K562 (cell line): ENCODE data around the gene MYO3B. TPM values are rescaled to one million over a fixed set of nuclear protein-coding genes. Genes with fewer than 3 reads are reported as not detected.

Experiments
- ATAC-seq: fragments of 200-7000 bp; cut with Tn5 transposase; 3 replicates; pipeline ENCODE4 v1.9.1; 2020; ENCODE audit warnings: moderate library complexity
- BruUV-seq: library from RNA; stranded (reverse); fragments of 400-500 nt; replicated peaks from 2 replicates; lab custom pipeline; 2021; lab: Mats Ljungman, UMichigan
- CTCF ChIA-PET: fragments of 300-600 bp; formaldehyde crosslinking; extraction: SDS; loops from one replicate; lab custom pipeline; 2021; ENCODE audit warnings: low intra/inter-chr PET ratio; lab: Yijun Ruan, JAX
- POLR2A ChIA-PET: fragments of 300-600, 350-650 bp; sonication (Branson Sonifier 250); formaldehyde crosslinking; extraction: SDS; loops from one replicate; lab custom pipeline; 2021; ENCODE audit warnings: antibody characterized with exemption, inconsistent platforms; lab: Yijun Ruan, JAX
- DNase-seq, 4 experiments: peaks; one replicate each; pipeline versions ENCODE4 v3.0.0 to v3.0.0-alpha.2; 2011 to 2018; ENCODE audit warnings: low spot score in 3 of 4, mixed read lengths in 3 of 4; ENCODE audit errors: extremely low read depth in 1 of 4
- FAIRE-seq: peaks from 2 replicates; lab custom pipeline; 2011; peaks lifted over from hg19 to GRCh38; lab: Jason Lieb, UNC
- H2AFZ ChIP-seq: 2 replicates; pipeline ENCODE4 v1.6.0; 2011; ENCODE audit warnings: low read depth, low read length, control low read depth, inconsistent platforms
- H3K27ac ChIP-seq: fragments of 200-600 bp; 3 replicates; pipeline ENCODE4 v1.8.0; 2011; ENCODE audit warnings: low read depth, mild to moderate bottlenecking, control low read depth, inconsistent platforms, low read length, moderate library complexity, mixed read lengths; ENCODE audit errors: extremely low read depth
- H3K27me3 ChIP-seq, 2 experiments: fragments of 300-600 bp in 1 of 2; 2 replicates in 1 of 2; 3 replicates in 1 of 2; pipeline versions ENCODE4 v1.6.0 to v1.8.0; 2011; ENCODE audit warnings: inconsistent platforms in 2 of 2, low read length in 2 of 2, mild to moderate bottlenecking in 1 of 2, mixed read lengths in 1 of 2, moderate library complexity in 1 of 2; ENCODE audit not compliant: control insufficient read depth in 2 of 2, insufficient read depth in 2 of 2
- H3K36me3 ChIP-seq: fragments of 300-600 bp; 3 replicates; pipeline ENCODE4 v1.8.0; 2011; ENCODE audit warnings: mild to moderate bottlenecking, low read length, inconsistent platforms; ENCODE audit not compliant: control insufficient read depth, insufficient read depth
- H3K4me1 ChIP-seq, 2 experiments: fragments of 200-600 bp in 1 of 2; replicated peaks in 1 of 2; 2 replicates in 1 of 2; 3 replicates in 1 of 2; pipeline versions ENCODE4 v1.5.1 to v1.8.0; 2011; ENCODE audit warnings: inconsistent platforms in 2 of 2, low read length in 2 of 2, mild to moderate bottlenecking in 1 of 2, mixed read lengths in 1 of 2, moderate library complexity in 1 of 2; ENCODE audit not compliant: control insufficient read depth in 2 of 2, insufficient read depth in 2 of 2
- H3K4me2 ChIP-seq: 2 replicates; pipeline ENCODE4 v1.6.1; 2011; ENCODE audit warnings: low read length, control low read depth, inconsistent platforms, mixed read lengths; ENCODE audit not compliant: insufficient read depth
- H3K4me3 ChIP-seq: fragments of 200-600 bp; sonication (generic), shearing (Covaris generic); 2 replicates; pipeline ENCODE4 v1.5.1; 2016; ENCODE audit warnings: control low read depth, inconsistent platforms
- H3K79me2 ChIP-seq: fragments of 200-600 bp; 3 replicates; pipeline ENCODE4 v1.8.0; 2011; ENCODE audit warnings: low read length, inconsistent platforms; ENCODE audit not compliant: control insufficient read depth, insufficient read depth
- H3K9ac ChIP-seq, 2 experiments: 2 replicates each; pipeline versions ENCODE4 v1.6.0 to v1.6.1; 2011; ENCODE audit warnings: low read depth in 2 of 2, low read length in 2 of 2, control low read depth in 1 of 2, inconsistent platforms in 1 of 2, mild to moderate bottlenecking in 1 of 2, mixed read lengths in 1 of 2; ENCODE audit not compliant: insufficient read depth in 1 of 2
- H3K9me1 ChIP-seq: one replicate; pipeline ENCODE4 v1.6.0; 2011; ENCODE audit warnings: inconsistent platforms, mild to moderate bottlenecking, low read length, moderate library complexity; ENCODE audit not compliant: control insufficient read depth, insufficient read depth
- H3K9me3 ChIP-seq: replicated peaks from 2 replicates; pipeline ENCODE4 v1.5.1; 2011; ENCODE audit warnings: low read depth, low read length, inconsistent platforms; ENCODE audit not compliant: control insufficient read depth, insufficient read depth
- H4K20me1 ChIP-seq: replicated peaks from 2 replicates; pipeline ENCODE4 v1.6.1; 2011; ENCODE audit warnings: low read length, inconsistent platforms, mixed read lengths; ENCODE audit not compliant: control insufficient read depth, insufficient read depth
- DMBX1 ChIP-seq: fragments of 250-450 bp; sonication (Bioruptor Pico); IDR thresholded peaks from 2 replicates; pipeline ENCODE4 v1.8.0; 2022; ENCODE audit warnings: inconsistent platforms, mild to moderate bottlenecking, moderate library complexity, borderline replicate concordance
- FOSL1 ChIP-seq: fragments of 200-800 bp; sonication (Bioruptor generic); conservative IDR thresholded peaks from 2 replicates; pipeline ENCODE4 v1.6.1; 2016; ENCODE audit warnings: missing genetic modification characterization, missing compliant biosample characterization
- MCM2 ChIP-seq: fragments of 450-650 bp; IDR thresholded peaks from 2 replicates; pipeline ENCODE4 v1.6.1; 2017; ENCODE audit warnings: low read depth, mild to moderate bottlenecking
- WHSC1 ChIP-seq: IDR thresholded peaks from one replicate; pipeline ENCODE4 v1.6.1; 2012; ENCODE audit warnings: low read length, control low read depth, inconsistent platforms
- WGBS: fragments of 100-300 bp; shearing (Covaris generic); methylation state at CpG from one replicate; pipeline ENCODE4 v1.1.6; 2016; ENCODE audit warnings: low coverage, mixed read lengths; ENCODE audit not compliant: insufficient coverage; ENCODE audit errors: missing lambda C conversion rate; 5-methylcytosine and 5-hydroxymethylcytosine counted together
- in situ Hi-C: fragments of 300-500 bp; cut with MboI; formaldehyde crosslinking; loops from 4 replicates; pipeline ENCODE4 v1.15.0; 2018; ENCODE audit warnings: inconsistent platforms, mixed read lengths
- intact Hi-C: fragments of 100-400 bp; cut with micrococcal nuclease; formaldehyde crosslinking; loops from 2 replicates; pipeline ENCODE4 v1.14.2; 2022
- polyA plus RNA-seq, 8 experiments: library from polyadenylated mRNA; depleted of rRNA in 4 of 8; stranded (reverse) in 5 of 8; unstranded in 3 of 8; fragments of >200 nt; fragmentation: Nextera tagmentation in 2 of 8; fragmentation: Illumina TruSeq in 1 of 8; extraction: Ambion mirVana in 2 of 8; extraction: Trizol in 1 of 8; gene quantifications; 2 replicates each; pipeline versions ENCODE4 v1.2.1 to v1.2.3, GENCODE V29; 2011 to 2014; ENCODE audit warnings: inconsistent platforms in 1 of 8, missing spikeins in 1 of 8
- total RNA-seq, 7 experiments: library from RNA; depleted of rRNA in 6 of 7; stranded (reverse); fragments of >200 nt in 6 of 7; fragmentation: Illumina TruSeq in 2 of 7; extraction: Trizol in 2 of 7; gene quantifications; 2 replicates each; pipeline versions ENCODE4 v1.2.1 to v1.2.3, GENCODE V29; 2011 to 2021; ENCODE audit warnings: low replicate concordance in 1 of 7
- TF ChIP-seq, protein P1 (sequence below): fragments of 450-650 bp; formaldehyde crosslinking; conservative IDR thresholded peaks from 2 replicates; pipeline ENCODE4 v1.4.0; 2022; ENCODE audit warnings: mild to moderate bottlenecking, missing genetic modification characterization
- TF ChIP-seq, protein P2 (sequence below): sonication (generic); formaldehyde crosslinking; IDR thresholded peaks from 2 replicates; pipeline ENCODE4 v1.8.0; 2022; ENCODE audit warnings: mild to moderate bottlenecking, missing genetic modification reagents

The MYO3B gene
- total and polyA plus RNA-seq, 9 of the 15 experiments (the other 6 are each of a cell fraction or from before 2014, with no cell fraction given), result 2.7 to 6.5 (median 3.6) TPM

DNA sequence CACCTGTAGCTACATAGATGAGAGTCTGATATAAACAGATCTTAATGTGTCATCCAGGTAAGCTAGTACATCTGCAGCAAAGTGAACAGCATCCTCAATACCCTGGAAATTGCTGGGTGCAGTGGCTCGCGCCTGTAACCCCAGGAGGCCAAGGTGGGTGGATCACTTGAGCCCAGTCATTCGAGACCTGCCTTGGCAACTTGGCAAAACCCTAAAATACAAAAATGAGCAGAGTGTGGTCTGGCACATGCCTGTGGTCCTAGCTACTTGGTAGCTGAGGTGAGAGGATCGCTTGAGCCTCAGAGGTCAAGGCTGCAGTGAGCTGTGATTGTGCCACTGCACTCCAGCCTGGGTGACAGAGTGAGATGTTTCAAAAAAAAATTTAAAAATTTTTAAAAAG lies 303.3 kb downstream of the MYO3B start:
- Histone ChIP-seq H3K27me3 (peaks cover 0 to 5% of the 10 kb centered on the region in 2 experiments; a peak in 1 of 5 replicates), H2AFZ (no peak overlapping the region), H4K20me1 (no peaks in the 10 kb centered on the region), H3K79me2 (no peaks in the 10 kb centered on the region), H3K4me2 (no peak overlapping the region), H3K36me3 (no peaks in the 10 kb centered on the region), H3K4me3 (no peak overlapping the region), H3K9ac (no peak overlapping the region), H3K9me3 (no peaks in the 10 kb centered on the region), H3K9me1 (no peaks in the 10 kb centered on the region), H3K27ac (no peak overlapping the region), H3K4me1 (no peaks in the 10 kb centered on the region)
- 12% methylated on average over 4 of the region's 4 CpGs for WGBS
- in situ Hi-C loops, result no loop called here
- CTCF ChIA-PET, result no interaction called here
- intact Hi-C loops, result no loop called here
- ATAC-seq, result no peak
- no TSS peak for BruUV-seq
- no peak for FAIRE-seq
- POLR2A ChIA-PET, result interaction anchor here (0.6 to 1.5 kb wide), 2 partner anchors 21 to 261 kb away, joined by 3 to 4 read pairs; no protein-coding TSS in a partner anchor
- TF ChIP-seq WHSC1, result no peak
- no peak for TF ChIP-seq DMBX1
- TF ChIP-seq FOSL1 (tag), result no peak
- TF ChIP-seq, protein P1, sequence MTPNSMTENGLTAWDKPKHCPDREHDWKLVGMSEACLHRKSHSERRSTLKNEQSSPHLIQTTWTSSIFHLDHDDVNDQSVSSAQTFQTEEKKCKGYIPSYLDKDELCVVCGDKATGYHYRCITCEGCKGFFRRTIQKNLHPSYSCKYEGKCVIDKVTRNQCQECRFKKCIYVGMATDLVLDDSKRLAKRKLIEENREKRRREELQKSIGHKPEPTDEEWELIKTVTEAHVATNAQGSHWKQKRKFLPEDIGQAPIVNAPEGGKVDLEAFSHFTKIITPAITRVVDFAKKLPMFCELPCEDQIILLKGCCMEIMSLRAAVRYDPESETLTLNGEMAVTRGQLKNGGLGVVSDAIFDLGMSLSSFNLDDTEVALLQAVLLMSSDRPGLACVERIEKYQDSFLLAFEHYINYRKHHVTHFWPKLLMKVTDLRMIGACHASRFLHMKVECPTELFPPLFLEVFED (CRISPR knock-in tag), result no peak
- TF ChIP-seq MCM2, result no peak
- TF ChIP-seq, protein P2, sequence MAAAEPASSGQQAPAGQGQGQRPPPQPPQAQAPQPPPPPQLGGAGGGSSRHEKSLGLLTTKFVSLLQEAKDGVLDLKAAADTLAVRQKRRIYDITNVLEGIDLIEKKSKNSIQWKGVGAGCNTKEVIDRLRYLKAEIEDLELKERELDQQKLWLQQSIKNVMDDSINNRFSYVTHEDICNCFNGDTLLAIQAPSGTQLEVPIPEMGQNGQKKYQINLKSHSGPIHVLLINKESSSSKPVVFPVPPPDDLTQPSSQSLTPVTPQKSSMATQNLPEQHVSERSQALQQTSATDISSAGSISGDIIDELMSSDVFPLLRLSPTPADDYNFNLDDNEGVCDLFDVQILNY (CRISPR knock-in tag), result no peak
- DNase-seq, result no peak
